GM21423 (cell line): ENCODE measurements around the gene CHMP4B.

Experiments used
- ATAC-seq: cut with Tn5 transposase; IDR thresholded peaks from one replicate; pipeline ENCODE4 v1.9.1; 2021; ENCODE audit warnings: mild to moderate bottlenecking, moderate library complexity; ENCODE audit not compliant: unreplicated experiment

The CHMP4B gene

GRCh38 chr20:33817411-33817810 lies 6.3 kb downstream of the CHMP4B start:
- ATAC-seq, result no peak

GRCh38 chr20:33819456-33819855 lies 8.3 kb downstream of the CHMP4B start:
- ATAC-seq, result no peak

GRCh38 chr20:33820362-33820761 lies 9.2 kb downstream of the CHMP4B start:
- ATAC-seq, result no peak

- no peak for ATAC-seq
Observed at GRCh38 chr20:33821270-33821836, 10.2 kb downstream of the CHMP4B start.

- no peak for ATAC-seq
Observed at GRCh38 chr20:33822423-33822822, 11.3 kb downstream of the CHMP4B start.

- no peak for ATAC-seq
Observed at GRCh38 chr20:33822991-33823390, 11.8 kb downstream of the CHMP4B start.

GRCh38 chr20:33824852-33825251 lies 13.7 kb downstream of the CHMP4B start:
- no peak for ATAC-seq

GRCh38 chr20:33825340-33826269 lies 14.5 kb downstream of the CHMP4B start:
- ATAC-seq, result no peak

- no peak for ATAC-seq
Observed at GRCh38 chr20:33826270-33826897, 15.2 kb downstream of the CHMP4B start.

GRCh38 chr20:33827109-33827508 lies 16.0 kb downstream of the CHMP4B start:
- ATAC-seq, result no peak

- ATAC-seq, result no peak
Observed at GRCh38 chr20:33827634-33828325, 16.6 kb downstream of the CHMP4B start.

- no peak for ATAC-seq
Observed at GRCh38 chr20:33828326-33828844, 17.2 kb downstream of the CHMP4B start.

- no peak for ATAC-seq
Observed at GRCh38 chr20:33828967-33829560, 17.9 kb downstream of the CHMP4B start.

GRCh38 chr20:33829636-33830035 lies 18.5 kb downstream of the CHMP4B start:
- ATAC-seq, result no peak

GRCh38 chr20:33830371-33830770 lies 19.2 kb downstream of the CHMP4B start:
- no peak for ATAC-seq

GRCh38 chr20:33832103-33832804 lies 21.1 kb downstream of the CHMP4B start:
- no peak for ATAC-seq

GRCh38 chr20:33833333-33833732 lies 22.2 kb downstream of the CHMP4B start:
- no peak for ATAC-seq

- ATAC-seq, result no peak
Observed at GRCh38 chr20:33835615-33836172, 24.5 kb downstream of the CHMP4B start.

- no peak for ATAC-seq
Observed at GRCh38 chr20:33836277-33836676, 25.1 kb downstream of the CHMP4B start.
